GM20431 (cell line): ENCODE measurements around the gene SEMA3D.

Experiments
- in situ Hi-C: fragments of 300-500 bp; cut with MseI, MboI; formaldehyde crosslinking; loops from one replicate; pipeline ENCODE4 v1.15.0; 2020; ENCODE audit warnings: low sequenced_read_pairs; ENCODE audit not compliant: unreplicated experiment

The SEMA3D gene

GRCh38 chr7:85185424-85186082 lies 1.3 kb downstream of the SEMA3D start:
- in situ Hi-C loops, result loop anchor here (25.0 kb wide), 1 partner anchor 148 kb away; no protein-coding TSS in a partner anchor

- in situ Hi-C loops, result loop anchor here (25.0 kb wide), 1 partner anchor 148 kb away; no protein-coding TSS in a partner anchor
These were observed 2.0 kb downstream of the SEMA3D start for GRCh38 chr7:85184599-85185423.

DNA sequence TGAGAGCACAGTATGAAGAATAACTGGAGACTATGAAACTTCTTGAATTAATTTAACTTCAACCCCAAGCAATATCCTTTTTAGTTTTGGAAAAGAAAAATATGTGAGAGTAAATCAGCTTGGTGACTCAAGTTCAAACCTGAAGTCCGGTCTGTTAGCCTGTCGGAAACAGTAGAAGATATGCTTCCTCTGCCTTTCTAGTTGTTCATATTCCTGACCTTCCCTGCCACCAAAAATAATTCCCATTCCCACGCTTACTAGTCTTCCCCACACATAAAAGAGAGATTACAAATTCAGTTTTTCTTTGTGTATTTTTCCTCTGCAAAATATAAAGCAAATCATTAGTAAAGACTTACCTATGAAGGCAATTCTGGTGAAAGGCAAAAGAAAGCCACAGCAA lies 3.6 kb downstream of the SEMA3D start:
- in situ Hi-C loops, result loop anchor here (25.0 kb wide), 1 partner anchor 146 kb away; no protein-coding TSS in a partner anchor

DNA sequence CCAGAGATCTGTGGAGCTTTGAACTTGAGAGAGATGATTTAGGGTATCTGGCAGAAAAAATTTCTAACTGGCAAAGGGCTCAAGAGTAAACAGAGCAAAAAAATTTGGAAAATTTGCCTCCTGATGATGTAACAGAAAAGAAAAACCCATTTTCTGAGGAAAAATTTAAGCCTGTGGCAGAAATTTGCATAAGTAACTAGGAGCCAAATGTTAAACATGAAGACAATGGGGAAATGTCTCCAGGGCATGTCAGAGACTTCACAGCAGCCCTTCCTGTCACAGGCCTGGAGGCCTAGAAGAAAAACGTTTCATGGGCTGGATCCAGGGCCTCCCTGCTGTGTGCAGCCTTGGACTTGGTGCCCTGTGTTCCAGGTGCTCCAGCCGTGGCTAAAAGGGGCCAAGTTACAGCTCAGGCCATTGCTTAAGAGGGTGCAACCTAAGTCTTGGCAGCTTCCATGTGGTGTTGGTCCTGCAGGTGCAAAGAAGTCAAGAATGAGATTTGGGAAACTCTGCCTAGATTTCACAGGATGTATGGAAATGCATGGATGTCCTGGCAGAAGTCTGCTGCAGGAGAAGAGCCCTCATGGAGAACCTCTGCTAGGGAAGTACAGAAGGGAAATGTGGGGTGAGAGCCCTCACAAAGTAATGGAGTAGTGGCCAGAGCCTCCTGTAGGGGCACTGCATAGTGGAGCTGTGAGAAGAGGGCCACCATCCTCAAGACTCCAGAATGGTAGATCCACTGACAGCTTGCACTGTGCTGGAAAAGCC lies 8.1 kb downstream of the SEMA3D start:
- in situ Hi-C loops, result loop anchor here (25.0 kb wide), 1 partner anchor 141 kb away; no protein-coding TSS in a partner anchor

DNA sequence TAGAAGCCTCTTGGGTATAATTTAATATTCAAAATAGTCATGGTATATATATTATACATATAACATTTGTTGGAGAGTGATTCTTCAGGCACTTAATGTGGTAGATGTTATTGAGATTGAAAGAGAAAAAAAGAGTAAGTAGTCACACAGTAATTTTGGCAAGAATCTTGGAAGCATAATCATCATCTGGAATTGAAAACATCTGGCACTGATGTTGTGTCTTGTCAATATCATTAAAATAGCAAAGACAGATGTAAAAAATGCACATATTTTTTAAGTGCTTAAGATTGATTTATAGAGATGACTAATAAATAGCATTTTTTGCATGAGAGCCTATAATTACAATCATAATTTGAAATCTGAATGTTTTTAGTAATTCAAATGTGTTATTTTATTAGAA lies 9.5 kb downstream of the SEMA3D start:
- in situ Hi-C loops, result loop anchor here (25.0 kb wide), 1 partner anchor 140 kb away; no protein-coding TSS in a partner anchor

DNA sequence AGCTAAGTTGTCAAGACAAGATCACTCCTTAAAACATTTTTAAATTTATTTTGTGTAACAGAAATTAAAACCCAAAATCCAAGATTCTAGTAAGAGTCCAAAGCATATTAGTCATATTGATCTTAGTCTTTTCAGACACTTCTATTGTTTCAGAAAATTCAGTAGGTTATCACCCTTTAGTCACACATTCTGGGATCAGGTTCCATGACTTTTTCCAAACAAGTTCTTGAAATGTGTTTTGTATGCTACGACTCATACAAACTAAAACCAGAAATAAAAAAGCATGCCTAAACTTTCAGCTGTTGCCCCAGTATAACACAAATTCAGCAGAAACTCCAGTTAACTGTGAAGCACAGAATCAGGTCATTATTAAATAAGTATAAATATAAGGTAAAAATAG lies 10.7 kb downstream of the SEMA3D start:
- in situ Hi-C loops, result loop anchor here (25.0 kb wide), 1 partner anchor 139 kb away; no protein-coding TSS in a partner anchor

DNA sequence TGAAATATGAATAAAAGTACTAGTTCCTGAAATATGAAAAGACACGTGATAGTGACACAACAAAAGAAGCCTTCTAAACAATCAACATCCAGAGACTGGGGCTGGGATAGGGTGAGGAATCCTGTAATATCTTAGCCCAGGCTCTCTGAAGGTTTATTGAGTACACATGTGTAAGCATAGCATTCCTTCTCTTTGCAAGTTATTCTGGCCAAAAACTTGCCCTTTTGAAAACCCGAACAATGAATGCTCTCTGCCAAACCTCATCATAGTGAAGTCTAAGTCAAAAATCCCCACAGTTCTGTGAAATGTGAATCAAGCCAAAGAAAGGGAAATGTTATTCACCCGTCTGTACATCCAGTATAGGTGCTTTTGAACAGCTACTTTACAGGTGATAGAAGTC lies 11.6 kb downstream of the SEMA3D start:
- in situ Hi-C loops, result loop anchor here (25.0 kb wide), 1 partner anchor 138 kb away; no protein-coding TSS in a partner anchor

GRCh38 chr7:85172530-85172941 lies 14.3 kb downstream of the SEMA3D start:
- in situ Hi-C loops, result no loop called here

DNA sequence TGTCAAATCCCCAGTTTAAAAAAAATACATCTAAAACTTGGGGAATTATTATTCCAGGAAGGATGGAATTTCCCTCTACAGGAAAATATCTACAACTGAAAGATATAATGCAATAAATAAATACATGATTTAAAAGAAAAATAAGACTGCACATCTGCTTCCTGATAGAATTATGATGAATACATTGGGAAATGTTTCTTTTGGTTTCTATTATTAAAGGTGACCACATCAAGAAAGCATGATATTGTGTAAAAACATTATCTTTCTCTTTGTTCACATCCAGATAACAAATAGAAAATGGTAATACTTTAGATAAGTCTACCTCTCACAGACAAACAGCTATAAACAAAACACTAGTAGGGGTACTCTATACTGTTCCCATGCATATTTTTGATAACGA lies 19.2 kb downstream of the SEMA3D start:
- in situ Hi-C loops, result no loop called here

DNA sequence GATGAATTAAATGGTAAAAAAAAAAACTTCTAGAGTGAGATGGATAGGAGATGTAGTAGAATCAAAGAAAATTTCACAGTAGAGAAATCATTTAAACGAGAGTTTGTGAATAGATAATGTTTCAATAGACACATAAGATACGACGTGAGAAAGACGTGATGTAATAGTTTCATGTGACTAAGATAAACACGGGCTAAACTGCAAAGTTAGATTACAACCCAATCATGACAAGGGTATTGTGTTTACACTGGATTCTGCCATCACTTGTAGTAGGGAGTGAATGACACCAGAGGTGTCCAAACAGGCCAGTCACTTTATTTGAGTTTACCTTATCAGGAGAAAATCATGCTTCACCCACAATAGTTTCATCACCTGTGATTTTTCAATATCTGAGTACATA lies 21.6 kb downstream of the SEMA3D start:
- in situ Hi-C loops, result no loop called here

DNA sequence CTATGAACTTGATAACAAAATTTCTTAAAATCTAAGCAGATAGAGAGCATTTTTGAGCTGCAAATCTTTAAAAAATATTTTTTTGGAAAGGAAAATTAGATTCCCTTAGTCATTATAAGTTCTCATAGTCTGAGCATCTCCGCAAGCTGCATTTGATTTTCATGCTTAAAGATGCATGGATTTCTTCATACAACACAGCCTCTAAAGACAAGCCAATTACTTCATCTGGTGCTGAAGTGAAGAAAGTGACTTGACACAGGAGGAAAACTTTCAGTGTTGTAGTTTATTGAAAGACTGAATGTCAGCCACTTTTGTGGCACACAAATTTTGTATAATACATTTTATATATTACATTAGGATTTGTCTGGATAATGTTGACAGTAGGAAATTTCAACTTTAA lies 22.5 kb downstream of the SEMA3D start:
- in situ Hi-C loops, result no loop called here

DNA sequence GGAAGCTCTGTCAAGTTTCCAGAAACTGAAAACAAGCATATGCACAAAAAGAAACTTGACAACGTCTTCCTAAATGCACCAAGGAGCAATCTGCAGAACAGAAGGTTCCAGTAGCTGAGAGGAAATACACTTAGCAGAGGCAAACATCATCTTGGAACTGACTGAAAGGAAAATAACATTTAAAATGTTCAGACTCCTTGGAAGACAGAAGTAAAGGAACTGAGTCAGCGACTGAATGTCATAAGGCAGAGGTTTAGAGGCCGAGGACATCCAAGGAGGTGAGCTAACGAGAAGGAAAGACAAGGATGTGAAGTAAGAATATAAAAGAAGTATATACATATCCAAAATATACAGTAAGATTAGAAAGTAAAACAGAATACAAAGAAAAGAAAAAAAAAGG lies 24.1 kb downstream of the SEMA3D start:
- in situ Hi-C loops, result no loop called here

GRCh38 chr7:85160223-85160622 lies 26.6 kb downstream of the SEMA3D start:
- in situ Hi-C loops, result no loop called here

DNA sequence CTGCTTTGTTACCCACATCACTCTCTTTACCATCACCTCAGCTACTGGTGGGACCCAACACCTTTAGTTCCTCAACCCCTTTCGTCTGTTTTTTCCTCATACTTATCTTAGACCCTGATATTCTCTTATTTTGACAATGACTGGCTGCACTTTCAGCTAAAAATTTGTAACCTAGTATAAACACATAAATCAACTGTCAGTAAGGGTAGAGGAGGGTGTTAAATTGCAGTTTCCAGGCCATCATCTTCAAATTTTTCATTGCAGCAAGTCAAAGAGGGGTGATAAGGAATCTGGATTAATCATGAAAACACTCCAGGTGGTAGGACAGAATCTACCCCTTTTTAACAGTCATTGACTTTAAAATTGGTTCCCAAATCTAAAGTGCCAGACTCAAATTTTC lies 27.9 kb downstream of the SEMA3D start:
- in situ Hi-C loops, result no loop called here

DNA sequence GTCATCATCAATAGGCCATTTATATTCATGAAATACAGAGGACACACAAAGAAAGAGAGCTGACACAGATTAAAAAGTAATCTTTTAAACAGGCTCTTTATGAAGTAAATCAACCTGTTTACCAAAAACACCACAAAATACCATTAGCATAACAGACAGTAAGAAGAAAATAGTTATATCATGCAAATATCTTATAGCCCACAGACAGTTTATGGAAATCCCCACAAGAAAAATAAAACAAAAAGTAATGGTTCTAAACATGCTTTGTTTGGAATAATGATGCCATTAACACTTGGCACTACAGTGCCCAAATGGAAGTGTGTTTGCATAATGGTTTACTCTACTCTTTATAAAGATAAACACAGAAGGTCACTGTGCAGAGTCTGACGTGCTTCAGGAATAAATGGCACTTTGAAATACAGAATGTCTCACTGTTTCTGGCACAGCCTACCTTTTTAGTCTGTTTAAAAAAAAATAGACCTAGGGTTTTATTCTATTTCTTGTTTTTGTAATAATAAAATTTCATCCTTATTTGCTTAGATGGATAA lies 30.1 kb downstream of the SEMA3D start:
- in situ Hi-C loops, result no loop called here

DNA sequence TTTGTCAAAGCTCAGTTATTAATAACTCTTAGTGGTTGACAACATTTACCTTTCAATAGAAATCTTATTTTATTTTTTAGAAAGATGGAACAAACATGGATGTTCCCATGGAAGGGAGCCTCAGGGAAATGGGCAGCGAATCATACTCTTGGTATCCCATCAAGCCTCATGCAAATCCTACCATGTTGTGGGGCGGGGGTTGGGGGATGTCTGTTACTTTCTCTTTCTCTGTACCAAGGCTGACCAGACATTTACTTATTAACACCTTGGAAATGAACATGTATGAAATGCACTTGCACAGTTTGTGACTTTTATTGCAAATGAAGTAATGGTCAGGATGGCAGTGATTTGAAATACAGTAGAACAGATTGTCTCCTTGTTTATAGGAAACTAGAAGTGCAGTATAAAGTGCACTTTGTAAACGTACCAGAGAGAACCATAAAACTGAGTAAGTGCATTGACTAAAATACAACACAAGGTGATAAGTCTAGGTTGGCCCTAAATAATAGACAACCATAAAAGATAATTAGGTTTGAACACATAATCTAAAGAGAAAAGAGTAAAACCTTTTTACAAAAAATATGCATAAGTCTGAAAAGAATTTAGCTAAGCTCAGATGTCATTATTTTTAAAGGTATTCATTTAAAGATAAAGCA lies 32.4 kb downstream of the SEMA3D start:
- in situ Hi-C loops, result no loop called here

DNA sequence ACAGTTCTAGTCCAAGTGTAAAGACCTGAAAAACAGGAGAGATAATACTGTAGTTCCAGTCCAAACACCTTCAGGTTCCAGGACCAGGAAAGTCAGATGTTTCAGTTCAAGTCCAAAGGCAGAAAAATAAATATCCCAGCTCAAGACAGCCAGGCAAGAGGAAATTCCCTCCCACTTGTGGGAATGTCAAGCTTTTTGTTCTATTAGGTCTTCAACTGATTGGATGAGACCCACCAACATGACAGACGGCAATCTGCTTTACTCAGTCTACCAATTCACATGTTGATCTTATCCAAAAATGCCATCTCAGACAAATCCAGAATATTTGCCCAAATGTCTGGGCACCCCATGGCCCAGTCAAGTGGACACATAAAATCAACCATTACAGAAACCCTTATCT lies 33.1 kb downstream of the SEMA3D start:
- in situ Hi-C loops, result no loop called here

- in situ Hi-C loops, result no loop called here
These were observed 36.2 kb downstream of the SEMA3D start for GRCh38 chr7:85150624-85151023.

- in situ Hi-C loops, result no loop called here
These were observed 42.1 kb downstream of the SEMA3D start for GRCh38 chr7:85144771-85145170.

DNA sequence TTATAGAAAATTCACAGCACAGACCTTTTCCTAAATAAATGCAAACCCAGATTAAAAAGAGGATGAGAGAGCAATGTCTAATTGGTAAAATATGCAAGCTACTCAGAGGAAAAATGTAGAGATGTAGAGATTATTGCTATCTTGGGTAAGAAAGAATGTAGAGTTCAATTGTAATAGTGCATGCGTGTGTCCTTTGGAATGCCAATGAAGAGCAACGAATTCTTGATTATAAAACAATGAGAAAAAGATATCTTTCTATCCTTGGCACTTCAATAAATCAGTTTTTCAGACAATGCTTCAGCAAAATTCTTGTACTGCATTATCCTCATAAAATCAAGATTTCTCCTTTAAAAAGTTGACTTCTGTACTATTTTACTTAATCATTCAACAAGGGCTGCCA lies 50.9 kb downstream of the SEMA3D start:
- in situ Hi-C loops, result no loop called here
